Caco-2 (cell line): ENCODE results near the gene RPS27L. TPM values are rescaled to one million over a fixed set of nuclear protein-coding genes. Genes with fewer than 3 reads are reported as not detected.

Experiments
- BruUV-seq: library from RNA; stranded (reverse); fragments of 400-500 nt; replicated peaks from 2 replicates; lab custom pipeline; 2021; lab: Mats Ljungman, UMichigan
- CTCF ChIA-PET: fragments of 300-600 bp; sonication (Branson Sonifier 250); formaldehyde crosslinking; loops from one replicate; lab custom pipeline; 2022; ENCODE audit warnings: antibody characterized with exemption; lab: Charles Lee
- POLR2A ChIA-PET: fragments of 300-600 bp; sonication (Branson Sonifier 250); formaldehyde crosslinking; loops from one replicate; lab custom pipeline; 2022; ENCODE audit warnings: antibody characterized with exemption; lab: Charles Lee
- DNase-seq, 2 experiments: peaks; one replicate each; pipeline versions ENCODE4 v3.0.0 to v3.0.0-alpha.2; 2020 to 2022
- H3K27me3 ChIP-seq: replicated peaks from 2 replicates; pipeline ENCODE4 v1.6.0; 2011; ENCODE audit warnings: low read length; ENCODE audit not compliant: control insufficient read depth, insufficient read depth
- H3K36me3 ChIP-seq: 2 replicates; pipeline ENCODE4 v1.5.1; 2011; ENCODE audit warnings: low read length; ENCODE audit not compliant: control insufficient read depth, insufficient read depth
- H3K4me1 ChIP-seq: fragments of 250-450 bp; sonication (Bioruptor Pico); 2 replicates; pipeline ENCODE4 v1.5.1; 2020; ENCODE audit warnings: mild to moderate bottlenecking
- H3K4me3 ChIP-seq: 2 replicates; pipeline ENCODE4 v1.5.1; 2011; ENCODE audit warnings: low read depth, mild to moderate bottlenecking, control low read depth, low read length
- H3K9me3 ChIP-seq: fragments of 250-450 bp; sonication (Bioruptor Pico); 2 replicates; pipeline ENCODE4 v1.5.1; 2020; ENCODE audit warnings: mild to moderate bottlenecking, moderate library complexity
- H3K27ac Mint-ChIP-seq: one replicate; pipeline ENCODE4 v1.8.0; 2022; ENCODE audit warnings: mixed read lengths; ENCODE audit not compliant: unreplicated experiment
- H3K27me3 Mint-ChIP-seq: one replicate; pipeline ENCODE4 v1.8.0; 2022; ENCODE audit warnings: mixed read lengths; ENCODE audit not compliant: insufficient read depth, unreplicated experiment
- H3K36me3 Mint-ChIP-seq: one replicate; pipeline ENCODE4 v1.8.0; 2022; ENCODE audit warnings: mild to moderate bottlenecking, mixed read lengths; ENCODE audit not compliant: insufficient read depth, unreplicated experiment
- H3K4me1 Mint-ChIP-seq: one replicate; pipeline ENCODE4 v1.8.0; 2022; ENCODE audit warnings: low read depth, mixed read lengths; ENCODE audit not compliant: unreplicated experiment
- H3K4me3 Mint-ChIP-seq: one replicate; pipeline ENCODE4 v1.8.0; 2022; ENCODE audit warnings: mild to moderate bottlenecking, moderate library complexity, mixed read lengths; ENCODE audit not compliant: unreplicated experiment
- H3K9me3 Mint-ChIP-seq: one replicate; pipeline ENCODE4 v1.8.0; 2022; ENCODE audit warnings: mixed read lengths; ENCODE audit not compliant: unreplicated experiment
- intact Hi-C: fragments of 100-400 bp; cut with micrococcal nuclease; formaldehyde crosslinking; loops from one replicate; pipeline ENCODE4 v1.10.0; 2022; ENCODE audit not compliant: unreplicated experiment
- total RNA-seq: library from RNA; stranded (reverse); gene quantifications from 2 replicates; pipeline ENCODE4 v1.2.3, GENCODE V29; 2022
- TF ChIP-seq, protein P1 (sequence below), 2 experiments: fragments of 200-600 bp in 1 of 2; IDR thresholded peaks; 1 replicate in 1 of 2; 2 replicates in 1 of 2; pipeline versions ENCODE4 v1.5.1 to v1.8.0; 2011 to 2022; ENCODE audit warnings: antibody characterized with exemption in 1 of 2, control low read depth in 1 of 2, inconsistent platforms in 1 of 2, low read depth in 1 of 2, low read length in 1 of 2, mild to moderate bottlenecking in 1 of 2, moderate library complexity in 1 of 2; ENCODE audit not compliant: insufficient read depth in 1 of 2, severe bottlenecking in 1 of 2, unreplicated experiment in 1 of 2

Gene RPS27L
- total RNA-seq, 1 experiment from 2014 or later, result 73.0 TPM

- no TSS peak for BruUV-seq
- H3K4me3 Mint-ChIP-seq, result no peak overlapping the region
- peak in 1 of 2 experiments; percentile 21 for DNase-seq
- Histone ChIP-seq H3K4me3 (no peak overlapping the region), H3K9me3 (no peaks in the 10 kb centered on the region), H3K4me1 (peaks cover 12% of the 10 kb centered on the region; the same call in 1 of the 2 replicates), H3K36me3 (no peaks in the 10 kb centered on the region), H3K27me3 (no peaks in the 10 kb centered on the region)
- ChIA-PET CTCF (no interaction called here), POLR2A (no interaction called here)
- H3K4me1 Mint-ChIP-seq, result peaks cover 6% of the 10 kb centered on the region
- no peaks in the 10 kb centered on the region for H3K27me3 Mint-ChIP-seq
- no peaks in the 10 kb centered on the region for H3K9me3 Mint-ChIP-seq
- intact Hi-C loops, result no loop called here
- no peaks in the 10 kb centered on the region for H3K36me3 Mint-ChIP-seq
- H3K27ac Mint-ChIP-seq, result no peak overlapping the region
- TF ChIP-seq, protein P1, sequence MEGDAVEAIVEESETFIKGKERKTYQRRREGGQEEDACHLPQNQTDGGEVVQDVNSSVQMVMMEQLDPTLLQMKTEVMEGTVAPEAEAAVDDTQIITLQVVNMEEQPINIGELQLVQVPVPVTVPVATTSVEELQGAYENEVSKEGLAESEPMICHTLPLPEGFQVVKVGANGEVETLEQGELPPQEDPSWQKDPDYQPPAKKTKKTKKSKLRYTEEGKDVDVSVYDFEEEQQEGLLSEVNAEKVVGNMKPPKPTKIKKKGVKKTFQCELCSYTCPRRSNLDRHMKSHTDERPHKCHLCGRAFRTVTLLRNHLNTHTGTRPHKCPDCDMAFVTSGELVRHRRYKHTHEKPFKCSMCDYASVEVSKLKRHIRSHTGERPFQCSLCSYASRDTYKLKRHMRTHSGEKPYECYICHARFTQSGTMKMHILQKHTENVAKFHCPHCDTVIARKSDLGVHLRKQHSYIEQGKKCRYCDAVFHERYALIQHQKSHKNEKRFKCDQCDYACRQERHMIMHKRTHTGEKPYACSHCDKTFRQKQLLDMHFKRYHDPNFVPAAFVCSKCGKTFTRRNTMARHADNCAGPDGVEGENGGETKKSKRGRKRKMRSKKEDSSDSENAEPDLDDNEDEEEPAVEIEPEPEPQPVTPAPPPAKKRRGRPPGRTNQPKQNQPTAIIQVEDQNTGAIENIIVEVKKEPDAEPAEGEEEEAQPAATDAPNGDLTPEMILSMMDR (IDR thresholded peaks at IDR 0.05; ENCODE audit: insufficient read depth in 1 of 2, low read depth in 1 of 2, low read length in 1 of 2, severe bottlenecking in 1 of 2, unreplicated experiment in 1 of 2), result no peak
Measured at GRCh38 chr15:63178034-63178433, 20.8 kb upstream of the RPS27L start.

DNA sequence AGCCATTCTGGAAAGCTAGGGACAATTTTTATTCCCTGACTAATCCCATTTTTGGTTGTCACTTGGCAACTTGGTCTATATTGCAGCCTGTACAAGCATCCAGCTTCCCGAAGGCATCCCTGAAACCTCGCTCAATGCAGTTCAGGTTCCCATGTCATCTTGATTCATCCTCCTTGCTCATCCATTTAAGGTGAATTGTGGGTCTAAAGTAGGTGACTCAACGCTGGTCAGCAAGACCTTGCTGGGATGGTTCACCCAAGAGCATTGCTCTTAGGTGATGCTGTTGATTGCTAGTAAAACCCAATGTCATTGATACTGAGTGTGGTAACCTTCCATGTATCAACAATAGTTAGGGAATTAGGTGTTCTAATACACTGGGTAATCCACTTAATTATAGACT, 19.0 kb upstream of the RPS27L start:
- no peaks in the 10 kb centered on the region for H3K9me3 Mint-ChIP-seq
- H3K4me1 ChIP-seq, result peaks cover 12% of the 10 kb centered on the region; the same call in 1 of the 2 replicates
- TF ChIP-seq, protein P1 (IDR thresholded peaks at IDR 0.05; ENCODE audit: insufficient read depth in 1 of 2, low read depth in 1 of 2, low read length in 1 of 2, severe bottlenecking in 1 of 2, unreplicated experiment in 1 of 2), result no peak
- no peaks in the 10 kb centered on the region for H3K36me3 ChIP-seq
- no peaks in the 10 kb centered on the region for H3K36me3 Mint-ChIP-seq
- H3K27me3 ChIP-seq, result no peaks in the 10 kb centered on the region
- DNase-seq, result no peak
- H3K9me3 ChIP-seq, result no peaks in the 10 kb centered on the region
- ChIA-PET CTCF (no interaction called here), POLR2A (no interaction called here)
- no peak overlapping the region for H3K4me3 ChIP-seq
- no TSS peak for BruUV-seq
- no peaks in the 10 kb centered on the region for H3K27me3 Mint-ChIP-seq
- H3K4me3 Mint-ChIP-seq, result no peak overlapping the region
- H3K4me1 Mint-ChIP-seq, result peaks cover 6% of the 10 kb centered on the region
- intact Hi-C loops, result no loop called here
- no peak overlapping the region for H3K27ac Mint-ChIP-seq

DNA sequence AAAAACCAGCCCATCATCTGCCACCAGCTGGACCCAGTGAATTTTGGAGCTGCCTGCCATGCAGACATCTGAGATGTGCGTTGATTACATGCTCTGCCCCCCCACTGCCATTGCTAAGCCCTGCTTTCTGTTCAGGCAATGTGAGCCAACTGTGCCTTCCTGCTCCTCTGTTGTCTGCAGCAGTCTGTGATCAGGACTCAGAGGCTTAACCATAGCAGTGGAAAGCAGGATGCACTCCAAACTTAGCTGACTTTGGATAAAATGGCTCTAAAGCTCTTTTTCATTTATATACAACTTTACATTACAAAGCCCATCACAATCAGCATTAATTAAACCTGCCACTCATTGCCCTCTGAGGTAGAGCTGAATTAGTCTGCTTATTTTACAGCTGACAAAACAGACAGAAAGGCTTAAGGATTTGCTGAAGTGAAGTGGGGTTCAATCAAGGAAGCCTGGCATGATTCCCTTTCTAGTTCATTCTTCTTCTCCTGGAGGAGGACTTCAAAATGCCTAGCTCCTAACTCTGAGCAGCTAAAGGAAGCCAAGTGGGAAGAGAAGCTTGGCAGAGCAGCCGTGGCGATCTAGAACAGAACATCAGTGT, 15.7 kb upstream of the RPS27L start:
- Histone ChIP-seq H3K9me3 (no peaks in the 10 kb centered on the region), H3K4me3 (no peak overlapping the region), H3K27me3 (no peaks in the 10 kb centered on the region), H3K4me1 (peaks cover 10% of the 10 kb centered on the region; the same call in 1 of the 2 replicates), H3K36me3 (no peaks in the 10 kb centered on the region)
- intact Hi-C loops, result no loop called here
- ChIA-PET CTCF (no interaction called here), POLR2A (no interaction called here)
- no TSS peak for BruUV-seq
- Mint-ChIP-seq H3K27ac (no peak overlapping the region), H3K36me3 (no peaks in the 10 kb centered on the region), H3K4me3 (no peak overlapping the region), H3K4me1 (peaks cover 6% of the 10 kb centered on the region), H3K27me3 (no peaks in the 10 kb centered on the region), H3K9me3 (no peaks in the 10 kb centered on the region)
- TF ChIP-seq, protein P1 (IDR thresholded peaks at IDR 0.05; ENCODE audit: insufficient read depth in 1 of 2, low read depth in 1 of 2, low read length in 1 of 2, severe bottlenecking in 1 of 2, unreplicated experiment in 1 of 2), result no peak
- no peak for DNase-seq
